AG04449 (cell line): ENCODE measurements around the gene TWSG1.

Experiments used
- CTCF ChIA-PET: fragments of 350-600 bp; formaldehyde crosslinking; extraction: SDS; loops from one replicate; lab custom pipeline; 2021; ENCODE audit warnings: antibody characterized with exemption; lab: Yijun Ruan, JAX
- POLR2A ChIA-PET: fragments of 400-600, 350-600 bp; formaldehyde crosslinking; extraction: SDS; loops from one replicate; lab custom pipeline; 2020; ENCODE audit warnings: antibody characterized with exemption, inconsistent platforms; lab: Yijun Ruan, JAX
- DNase-seq: peaks from one replicate; pipeline ENCODE4 v3.0.0-alpha.2; 2010; ENCODE audit warnings: low read depth, low spot score
- H3K4me3 ChIP-seq: 2 replicates; pipeline ENCODE4 v1.5.1; 2011; ENCODE audit warnings: low read depth, mild to moderate bottlenecking, control low read depth, low read length
- CTCF ChIP-seq: IDR thresholded peaks from one replicate; pipeline ENCODE4 v1.5.1; 2011; ENCODE audit warnings: mild to moderate bottlenecking, moderate library complexity, low read length, control low read depth, inconsistent platforms; ENCODE audit not compliant: insufficient read depth; ENCODE audit errors: missing control alignments

The TWSG1 gene

GRCh38 chr18:9334329-9334972 lies at the start of gene TWSG1:
Gene TWSG1, plus strand, starts transcription at chr18:9334773. Its CDS starts 2,457 bp downstream, at chr18:9337230.
- DNase-seq = peak; percentile 61
- TF ChIP-seq CTCF = peak; percentile 74
- H3K4me3 ChIP-seq = peak within 1 kb of the TSS; percentile 79
- POLR2A ChIA-PET = interaction anchor here (0.8 to 1.0 kb wide), 3 partner anchors 17 to 194 kb away, joined by 3 to 5 read pairs (median 3); no protein-coding TSS in a partner anchor
- CTCF ChIA-PET = interaction anchor here (0.9 to 2.4 kb wide), 7 partner anchors 9 to 263 kb away, joined by 3 to 11 read pairs (median 5); no protein-coding TSS in a partner anchor

- no peak overlapping the region for H3K4me3 ChIP-seq
- ChIA-PET POLR2A (no interaction called here), CTCF (no interaction called here)
- no peak for DNase-seq
- TF ChIP-seq CTCF = no peak
Observed at GRCh38 chr18:9285604-9286003, 49.0 kb upstream of the TWSG1 start.

- CTCF ChIA-PET = no interaction called here
- POLR2A ChIA-PET = no interaction called here
- no peak for TF ChIP-seq CTCF
- DNase-seq = no peak
- H3K4me3 ChIP-seq = no peak overlapping the region
Observed at GRCh38 chr18:9287036-9287435, 47.5 kb upstream of the TWSG1 start.

GRCh38 chr18:9289698-9290097 lies 44.9 kb upstream of the TWSG1 start:
- no peak overlapping the region for H3K4me3 ChIP-seq
- TF ChIP-seq CTCF = no peak
- no peak for DNase-seq
- ChIA-PET POLR2A (no interaction called here), CTCF (no interaction called here)

GRCh38 chr18:9290156-9290555 lies 44.4 kb upstream of the TWSG1 start:
- no peak overlapping the region for H3K4me3 ChIP-seq
- ChIA-PET POLR2A (no interaction called here), CTCF (no interaction called here)
- no peak for DNase-seq
- no peak for TF ChIP-seq CTCF

- CTCF ChIA-PET = no interaction called here
- TF ChIP-seq CTCF = no peak
- POLR2A ChIA-PET = no interaction called here
- DNase-seq = no peak
- H3K4me3 ChIP-seq = no peak overlapping the region
Observed at GRCh38 chr18:9292047-9292446, 42.5 kb upstream of the TWSG1 start.
